HCEC 1CT (cell line): Measurements from ENCODE around the gene DNAJB7.
"Not testable (repeated sequence)": the region's sequence is repeated elsewhere in the genome, so short reads cannot be mapped to it uniquely, and the experiment has no call there.

Source experiments
- DNase-seq: peaks from one replicate; pipeline ENCODE4 v3.0.0-alpha.2; 2017

The DNAJB7 gene

DNA sequence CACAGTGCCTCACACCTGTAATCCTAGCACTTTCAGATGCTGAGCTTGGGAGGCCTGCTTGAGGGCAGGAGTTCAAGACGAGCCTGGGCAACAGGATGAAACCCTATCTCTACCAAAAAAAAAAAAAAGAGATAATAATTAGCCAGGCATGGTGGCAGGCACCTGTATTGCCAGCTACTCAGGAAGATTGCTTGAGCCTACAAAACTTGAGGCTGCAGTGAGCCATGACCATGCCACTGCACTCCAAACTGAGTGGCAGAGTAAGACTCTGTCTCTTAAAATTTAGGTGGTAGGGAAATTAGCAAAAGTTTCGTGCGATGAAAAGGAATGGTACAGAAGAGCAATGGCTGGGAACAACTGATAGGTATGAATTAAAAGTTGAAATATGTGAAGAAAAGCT lies 23.4 kb downstream of the DNAJB7 start:
- no peak for DNase-seq

DNA sequence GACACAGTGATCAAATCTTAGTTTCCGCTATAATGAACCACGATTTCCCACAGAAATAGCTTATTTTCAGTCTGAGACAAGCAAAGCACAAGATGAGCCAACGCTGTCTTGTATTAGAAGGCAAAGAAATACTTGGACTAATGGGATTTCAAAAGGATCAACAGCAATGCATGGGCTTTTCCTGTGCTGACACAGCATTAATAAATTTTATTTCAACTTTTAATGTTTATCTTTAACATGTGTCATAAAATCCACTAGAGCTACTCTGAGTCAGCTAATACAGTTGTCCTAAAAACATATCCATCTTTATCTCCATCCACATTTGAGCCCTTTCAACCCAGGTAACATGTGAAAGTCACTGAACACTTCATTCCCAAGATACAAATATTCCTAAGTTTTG lies 27.3 kb downstream of the DNAJB7 start:
- DNase-seq = no peak

DNA sequence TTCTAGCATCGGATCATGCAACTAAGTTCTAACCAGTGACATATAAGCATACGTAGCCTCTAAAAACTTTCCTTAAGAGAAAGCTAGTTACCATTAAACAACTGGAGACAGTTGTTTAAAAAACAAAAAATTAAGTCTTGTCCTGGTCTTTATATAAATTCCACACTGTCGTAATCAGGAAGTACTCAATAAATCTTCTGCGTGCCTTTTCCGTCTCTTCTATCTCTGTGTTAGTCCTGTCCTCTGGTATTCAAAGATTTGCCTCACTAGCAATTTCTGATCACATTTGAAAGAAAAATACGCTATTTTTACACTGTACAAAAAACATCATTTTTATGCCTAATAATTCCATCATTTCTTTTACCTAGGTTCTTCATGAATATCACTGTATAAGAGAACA lies 32.8 kb downstream of the DNAJB7 start:
- DNase-seq = no peak

DNA sequence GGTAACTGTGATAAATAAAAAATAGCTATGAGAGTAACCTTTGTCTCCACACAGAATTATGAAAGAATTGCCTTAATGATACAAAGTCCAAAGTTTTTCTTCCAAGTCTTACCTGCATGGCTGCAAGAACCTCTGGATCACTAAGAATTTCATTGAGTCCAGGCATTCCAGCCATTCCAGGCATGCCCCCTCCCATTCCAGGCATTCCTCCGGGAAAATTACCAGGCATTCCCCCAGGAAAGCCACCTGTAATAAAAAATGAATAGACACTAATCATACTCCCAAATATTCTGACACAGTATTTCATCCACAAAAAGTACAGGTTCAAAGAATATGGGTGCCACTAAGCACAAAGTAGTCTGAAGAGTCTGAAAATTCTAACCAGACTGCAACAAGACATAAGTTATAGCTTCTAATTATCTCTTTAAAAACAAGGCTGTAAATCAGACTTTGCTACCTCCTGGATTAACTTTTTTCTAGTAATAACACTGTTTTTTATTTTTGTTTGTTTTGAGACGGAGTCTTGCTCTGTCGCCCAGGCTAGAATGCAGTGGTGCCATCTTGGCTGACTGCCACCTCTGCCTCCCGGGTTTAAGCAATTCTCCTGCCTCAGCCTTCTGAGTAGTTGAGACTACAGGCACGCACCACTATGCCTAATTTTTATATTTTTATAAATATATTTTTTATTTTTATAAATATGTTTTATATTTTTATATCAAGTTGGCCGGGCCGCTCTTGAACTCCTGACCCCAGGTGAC lies 34.8 kb downstream of the DNAJB7 start:
- no peak for DNase-seq

DNA sequence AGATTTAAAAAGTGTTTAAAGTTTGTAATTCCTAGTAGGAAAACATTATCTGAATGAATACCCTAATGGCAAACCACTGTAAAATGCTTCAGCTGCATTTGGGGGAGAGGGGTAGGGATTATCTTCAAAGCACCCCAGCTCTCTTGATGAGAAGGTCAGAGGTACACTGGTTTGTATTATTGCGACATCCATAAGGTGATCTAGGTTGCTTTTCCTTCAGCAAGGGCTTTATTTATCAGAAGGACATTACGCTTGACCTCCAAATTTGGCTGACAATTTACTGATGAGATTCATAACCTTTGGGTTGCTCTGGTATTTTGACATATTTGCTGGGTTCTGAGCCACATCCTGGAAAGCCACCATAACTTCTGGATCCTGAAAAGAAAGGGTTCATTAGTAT lies 35.6 kb downstream of the DNAJB7 start:
- DNase-seq = not testable (repeated sequence)

DNA sequence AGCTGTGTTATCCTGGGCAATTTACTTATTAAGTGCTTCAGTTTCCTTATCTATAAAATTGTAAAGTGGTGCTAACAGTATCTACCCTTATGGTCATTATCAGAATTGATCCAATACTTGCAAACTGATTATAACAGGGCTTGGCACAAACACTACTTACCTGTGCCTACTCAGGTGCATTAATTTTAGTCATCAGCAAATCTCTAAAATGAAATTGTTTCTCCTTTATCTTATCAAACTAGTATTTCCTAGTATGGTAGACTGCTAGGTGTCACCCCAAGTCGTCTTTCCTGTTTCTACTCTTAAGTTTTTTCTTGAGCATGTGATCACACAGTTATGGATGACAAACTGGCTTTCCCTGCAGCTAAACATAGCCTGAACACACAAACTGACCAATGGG lies 38.5 kb downstream of the DNAJB7 start:
- DNase-seq = no peak

DNA sequence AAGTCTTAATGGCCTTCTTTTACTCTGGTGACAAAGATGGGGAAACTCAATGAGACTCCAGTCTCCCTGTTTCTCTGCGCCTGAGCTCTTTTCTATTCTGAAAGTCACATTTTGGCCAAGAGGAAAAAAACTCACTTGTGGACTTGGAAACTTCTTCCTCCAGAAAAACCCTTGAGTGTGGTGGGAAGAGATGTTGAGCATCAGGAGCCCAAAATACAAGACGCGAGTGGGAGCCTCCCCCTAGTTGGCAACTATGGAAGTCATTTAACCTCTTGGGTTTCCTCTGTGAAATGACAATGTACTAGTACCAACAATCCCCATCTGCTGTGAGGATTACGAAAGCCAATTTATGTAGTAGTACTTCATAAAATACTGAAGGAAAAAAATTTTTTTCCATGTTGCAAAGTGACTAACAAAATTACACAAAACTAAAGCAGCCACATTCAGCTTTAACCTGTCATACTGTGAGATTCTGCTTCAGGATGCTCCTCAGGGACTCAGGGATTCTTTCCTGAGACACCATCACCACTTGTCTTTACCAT lies 42.2 kb downstream of the DNAJB7 start:
- peak; percentile 49 for DNase-seq

DNA sequence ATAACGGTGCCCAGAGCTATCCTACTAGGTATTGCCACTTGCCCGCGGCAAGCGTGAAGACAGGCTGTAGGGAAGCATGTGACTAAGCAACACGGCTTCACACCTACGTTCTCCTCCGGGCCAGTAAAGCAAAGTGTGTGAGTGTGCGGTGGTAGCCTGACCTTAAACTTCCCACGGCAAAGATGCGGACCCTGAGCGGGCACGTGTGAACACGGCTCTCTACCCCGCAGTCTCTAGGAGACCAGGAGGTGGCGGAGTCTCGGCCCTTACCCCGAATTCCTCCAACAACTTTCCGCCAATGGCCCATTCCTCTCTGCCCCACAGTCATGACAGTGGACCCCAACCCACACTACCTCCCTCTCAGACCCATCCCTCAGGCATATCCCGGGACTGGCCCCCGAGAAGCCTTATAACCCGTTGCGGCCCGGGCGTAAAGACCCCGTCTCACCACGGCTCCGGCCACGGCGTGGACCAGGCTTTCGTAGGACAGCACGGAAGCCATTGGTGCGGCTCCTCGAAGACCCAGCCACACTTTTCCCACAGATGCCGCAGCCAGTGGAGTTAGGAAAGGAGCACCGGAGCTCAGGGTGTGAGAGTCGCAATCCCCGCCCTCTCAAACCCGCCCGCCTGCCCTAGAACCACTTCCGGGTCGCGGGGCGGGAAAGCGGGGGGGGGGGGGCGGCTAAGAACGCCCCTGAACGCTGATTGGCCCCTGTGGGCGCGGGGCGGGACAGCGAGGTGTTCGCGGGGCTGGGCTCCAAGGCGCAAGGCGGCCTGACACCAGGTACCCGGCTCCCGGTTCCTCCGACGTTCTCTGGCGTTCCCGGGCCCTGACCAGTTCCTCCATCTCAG lies 42.9 kb downstream of the DNAJB7 start, which contains the start of gene SLC25A17:
TSS of gene SLC25A17 (minus strand) at position 600 of the 852 bp plus-strand sequence. CDS start at position 502, 98 bp downstream.
- peak; percentile 77 for DNase-seq

DNA sequence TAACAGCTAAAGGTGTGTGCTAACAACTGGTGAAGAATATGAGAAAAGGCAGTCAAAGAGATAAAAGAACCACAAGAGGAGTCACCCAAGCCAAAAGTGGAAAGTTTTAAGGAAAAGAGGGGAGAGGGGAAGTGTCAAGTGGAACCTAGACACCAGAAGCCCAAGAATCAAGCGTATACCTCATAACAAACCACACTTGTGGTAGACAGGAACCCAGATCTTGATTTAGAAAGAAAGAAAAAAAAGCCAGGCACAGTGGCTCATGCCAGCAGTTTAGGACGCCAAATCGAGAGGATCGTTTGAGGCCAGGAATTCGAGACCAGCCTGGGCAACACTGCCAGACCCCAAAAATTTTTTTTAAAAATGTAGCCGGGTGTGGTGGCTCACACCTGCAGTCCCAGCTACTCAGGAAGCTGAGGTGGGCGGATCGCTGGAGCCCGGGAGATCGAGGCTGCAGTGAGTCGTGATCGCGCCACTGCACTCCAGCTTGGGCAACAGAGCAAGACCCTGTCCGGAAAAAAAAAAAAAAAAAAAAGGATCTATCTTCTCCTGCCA lies 43.6 kb downstream of the DNAJB7 start:
- DNase-seq = no peak

DNA sequence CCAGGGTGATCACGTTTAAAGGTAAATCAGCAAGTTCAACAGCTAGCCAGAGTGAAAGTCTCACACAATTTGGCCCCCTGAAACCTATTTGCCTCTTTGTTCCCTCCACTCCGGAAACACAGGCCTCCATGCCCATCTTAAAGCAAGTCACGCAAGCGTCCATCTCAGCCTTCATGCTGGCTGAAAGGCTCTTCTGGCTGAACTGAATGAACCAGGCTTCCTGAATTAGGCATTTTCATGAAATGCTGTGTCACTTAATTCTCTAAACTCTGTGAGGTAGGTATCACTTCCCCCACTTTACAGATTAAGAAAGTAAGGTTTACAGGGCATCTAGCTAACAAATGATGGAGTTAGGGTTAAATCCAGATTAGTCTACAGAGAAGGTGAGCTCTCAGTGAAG lies 44.2 kb downstream of the DNAJB7 start:
- no peak for DNase-seq

DNA sequence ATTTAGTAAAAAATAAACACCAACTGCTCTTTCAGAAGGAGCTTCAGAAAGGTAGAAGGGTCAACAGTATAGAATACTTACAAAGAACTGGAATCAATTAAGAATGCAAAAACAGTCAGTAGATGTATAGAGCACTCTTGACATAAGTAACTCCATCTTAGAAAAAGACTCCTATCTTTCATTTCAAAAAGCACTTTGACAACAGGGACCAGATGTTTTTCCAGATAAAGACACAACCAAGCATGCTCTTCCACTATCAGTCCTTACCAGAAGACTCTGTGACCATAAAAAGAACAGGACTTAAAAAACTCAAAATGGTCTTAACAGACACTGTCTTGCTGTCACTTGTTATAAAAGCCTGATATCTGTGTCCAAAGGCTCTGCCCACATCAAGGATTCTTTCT lies 48.0 kb downstream of the DNAJB7 start:
- no peak for DNase-seq
